Smooth muscle cell (in vitro differentiated cells): ENCODE data around the gene KRT75. TPM values are rescaled to one million over a fixed set of nuclear protein-coding genes. Genes with fewer than 3 reads are reported as not detected.

Source experiments
- DNase-seq: peaks from one replicate; lab custom pipeline; 2025; ENCODE audit not compliant: unreplicated experiment; lab: John Stamatoyannopoulos, UW
- H2AFZ ChIP-seq: fragments of 200-600 bp; sonication (generic); 2 replicates; pipeline ENCODE4 v1.6.0; 2016; ENCODE audit warnings: antibody characterized with exemption, low read depth, mild to moderate bottlenecking
- H3F3A ChIP-seq: fragments of 200-600 bp; sonication (generic); 2 replicates; pipeline ENCODE4 v1.6.0; 2017; ENCODE audit warnings: antibody characterized with exemption, low read depth
- H3K27ac ChIP-seq: fragments of 200-600 bp; sonication (generic); 2 replicates; pipeline ENCODE4 v1.5.1; 2016; ENCODE audit warnings: low read depth, mild to moderate bottlenecking
- H3K27me3 ChIP-seq: fragments of 200-600 bp; sonication (generic); 2 replicates; pipeline ENCODE4 v1.6.1; 2016; ENCODE audit warnings: low read depth, mild to moderate bottlenecking
- H3K36me3 ChIP-seq: fragments of 200-600 bp; sonication (generic); 2 replicates; pipeline ENCODE4 v1.5.1; 2016; ENCODE audit warnings: low read depth
- H3K4me1 ChIP-seq: fragments of 200-600 bp; sonication (generic); 2 replicates; pipeline ENCODE4 v1.5.1; 2016; ENCODE audit warnings: low read depth
- H3K4me2 ChIP-seq: fragments of 200-600 bp; sonication (generic); 2 replicates; pipeline ENCODE4 v1.6.0; 2016; ENCODE audit warnings: mild to moderate bottlenecking
- H3K4me3 ChIP-seq: fragments of 200-600 bp; sonication (generic); 2 replicates; pipeline ENCODE4 v1.5.1; 2016; ENCODE audit warnings: mild to moderate bottlenecking
- H3K79me2 ChIP-seq: fragments of 200-600 bp; sonication (generic); 2 replicates; pipeline ENCODE4 v1.6.0; 2016; ENCODE audit warnings: low read depth, mild to moderate bottlenecking
- H3K9ac ChIP-seq: fragments of 200-600 bp; sonication (generic); 2 replicates; pipeline ENCODE4 v1.6.0; 2016; ENCODE audit warnings: low read depth
- H3K9me3 ChIP-seq: fragments of 200-600 bp; sonication (generic); replicated peaks from 2 replicates; pipeline ENCODE4 v1.5.1; 2016; ENCODE audit warnings: low read depth
- H4K20me1 ChIP-seq: fragments of 200-600 bp; sonication (generic); 2 replicates; pipeline ENCODE4 v1.6.0; 2016; ENCODE audit warnings: low read depth
- CTCF ChIP-seq: fragments of 200-600 bp; sonication (generic); IDR thresholded peaks from 2 replicates; pipeline ENCODE4 v1.5.1; 2017; ENCODE audit warnings: borderline replicate concordance, mild to moderate bottlenecking, antibody characterized with exemption; ENCODE audit not compliant: insufficient read depth, poor library complexity, severe bottlenecking
- WGBS: methylation state at CpG from one replicate; pipeline ENCODE4 v1.1.7; 2016; ENCODE audit warnings: low lambda C conversion rate; 5-methylcytosine and 5-hydroxymethylcytosine counted together
- polyA plus RNA-seq: library from polyadenylated mRNA; unstranded; fragments of >200 nt; fragmentation: Nextera tagmentation; extraction: Ambion mirVana; gene quantifications from 2 replicates; pipeline ENCODE4 v1.2.1, GENCODE V29; 2016
- total RNA-seq: library from RNA; depleted of rRNA; stranded (reverse); fragments of >200 nt; gene quantifications from 2 replicates; pipeline ENCODE4 v1.2.3, GENCODE V29; 2014

The KRT75 gene
- total and polyA plus RNA-seq, 2 experiments from 2014 or later: 0.37 to 1.9 TPM

DNA sequence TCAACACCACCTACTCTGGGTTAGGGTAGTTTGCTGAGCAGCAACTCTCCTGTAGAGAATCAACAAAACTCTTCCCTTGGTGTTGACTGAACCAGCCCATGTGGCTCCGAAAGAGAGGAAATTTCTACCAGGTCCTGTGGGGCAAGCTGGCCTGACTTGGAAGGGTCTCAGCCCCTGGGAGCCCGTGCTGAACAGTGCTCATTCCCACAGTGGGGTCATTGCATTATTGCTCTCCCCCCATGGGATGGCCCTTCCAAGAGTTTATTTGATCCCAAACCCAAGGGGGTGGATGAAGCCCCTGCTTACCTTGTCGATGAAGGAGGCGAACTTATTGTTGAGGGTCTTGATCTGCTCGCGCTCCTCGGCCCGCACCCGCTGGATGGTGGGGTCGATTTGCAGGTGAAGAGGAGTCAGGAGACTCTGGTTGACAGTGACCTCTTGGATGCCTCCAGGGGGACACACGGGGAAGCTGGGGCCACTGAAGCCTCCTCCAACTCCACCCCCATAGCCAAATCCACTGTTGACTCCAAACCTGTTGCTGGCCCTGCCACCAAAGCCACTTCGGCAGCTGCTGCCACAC lies 580 bp downstream of the KRT75 start:
- 96% methylated on average over 12 of the region's 12 CpGs for WGBS
- peaks cover 8% of the 10 kb centered on the region for H3F3A ChIP-seq
- no peaks in the 10 kb centered on the region for H3K79me2 ChIP-seq
- H3K4me1 ChIP-seq: no peaks in the 10 kb centered on the region
- H3K4me3 ChIP-seq: no peak overlapping the region
- H4K20me1 ChIP-seq: no peaks in the 10 kb centered on the region
- H2AFZ ChIP-seq: no peak overlapping the region
- no peaks in the 10 kb centered on the region for H3K9me3 ChIP-seq
- no peak overlapping the region for H3K9ac ChIP-seq
- TF ChIP-seq CTCF: no peak
- DNase-seq: no peak
- H3K4me2 ChIP-seq: no peak overlapping the region
- H3K36me3 ChIP-seq: no peaks in the 10 kb centered on the region
- H3K27me3 ChIP-seq: peaks cover 34% of the 10 kb centered on the region
- no peak overlapping the region for H3K27ac ChIP-seq

GRCh38 chr12:52432559-52433207 lies 1.5 kb downstream of the KRT75 start:
- Histone ChIP-seq H3K9me3 (no peaks in the 10 kb centered on the region), H3K36me3 (no peaks in the 10 kb centered on the region), H2AFZ (no peak overlapping the region), H3K9ac (no peak overlapping the region), H3K4me1 (no peaks in the 10 kb centered on the region), H3F3A (peaks cover 8% of the 10 kb centered on the region), H3K4me3 (no peak overlapping the region), H3K4me2 (no peak overlapping the region), H3K27ac (no peak overlapping the region), H3K79me2 (no peaks in the 10 kb centered on the region), H4K20me1 (no peaks in the 10 kb centered on the region), H3K27me3 (peaks cover 34% of the 10 kb centered on the region)
- WGBS: 90% methylated on average over 6 of the region's 6 CpGs
- no peak for TF ChIP-seq CTCF
- DNase-seq: no peak

DNA sequence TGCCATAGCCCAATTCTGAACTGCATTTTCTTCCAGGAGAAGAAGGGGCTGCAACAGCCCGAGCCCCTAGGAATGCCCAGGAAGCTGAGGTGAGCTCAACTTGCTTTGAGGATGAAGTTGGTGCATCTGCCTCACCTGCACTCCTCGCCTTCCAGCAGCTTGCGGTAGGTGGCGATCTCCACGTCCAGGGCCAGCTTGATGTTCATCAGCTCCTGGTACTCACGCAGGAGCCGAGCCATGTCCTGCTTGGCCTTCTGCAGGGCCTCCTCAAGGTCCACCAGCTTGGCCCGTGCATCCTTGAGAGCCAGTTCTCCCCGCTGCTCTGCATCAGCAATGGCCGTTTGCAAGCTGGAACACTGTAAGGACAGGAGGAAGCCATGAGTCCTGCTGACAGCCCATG lies 6.0 kb downstream of the KRT75 start:
- Histone ChIP-seq H3K4me1 (peaks cover 8% of the 10 kb centered on the region), H3K27me3 (peaks cover 34% of the 10 kb centered on the region), H4K20me1 (no peaks in the 10 kb centered on the region), H3K36me3 (no peaks in the 10 kb centered on the region), H3K9me3 (no peaks in the 10 kb centered on the region), H3K4me3 (no peak overlapping the region), H3K27ac (no peak overlapping the region), H3K9ac (no peak overlapping the region), H3F3A (peaks cover 2% of the 10 kb centered on the region), H2AFZ (no peak overlapping the region), H3K4me2 (no peak overlapping the region), H3K79me2 (no peaks in the 10 kb centered on the region)
- DNase-seq: no peak
- 85% methylated on average over 10 of the region's 10 CpGs for WGBS
- TF ChIP-seq CTCF: no peak

DNA sequence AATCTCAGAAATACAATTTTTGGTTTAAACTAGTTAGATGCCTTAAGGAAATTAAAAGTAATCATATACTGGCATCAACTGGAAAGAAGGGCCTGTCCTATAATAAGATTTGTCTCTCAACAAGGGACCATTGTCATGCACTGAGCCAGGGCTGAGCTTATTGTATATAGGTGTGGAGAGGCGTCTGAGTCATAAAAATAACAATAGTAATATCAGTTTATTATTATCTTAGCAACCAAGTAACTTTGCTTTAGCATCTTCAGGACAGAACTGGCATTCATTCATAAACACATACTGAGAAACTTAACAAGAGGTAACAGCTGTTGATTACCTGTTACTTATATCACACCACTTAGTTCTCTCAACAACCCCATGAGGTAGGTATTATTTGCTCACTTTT lies 7.1 kb downstream of the KRT75 start:
- Histone ChIP-seq H3K27me3 (peaks cover 24% of the 10 kb centered on the region), H3K9me3 (no peaks in the 10 kb centered on the region), H2AFZ (no peak overlapping the region), H3K4me2 (no peak overlapping the region), H3K4me1 (peaks cover 10% of the 10 kb centered on the region), H3K79me2 (no peaks in the 10 kb centered on the region), H4K20me1 (no peaks in the 10 kb centered on the region), H3K27ac (no peak overlapping the region), H3K9ac (no peak overlapping the region), H3K36me3 (no peaks in the 10 kb centered on the region), H3F3A (peaks cover 4% of the 10 kb centered on the region), H3K4me3 (no peak overlapping the region)
- DNase-seq: no peak
- 95% methylated on average over 1 of the region's 1 CpG for WGBS
- no peak for TF ChIP-seq CTCF
